MM.1S (cell line): ENCODE data around the gene RALGAPA2.

Experiments
- CTCF ChIP-seq: fragments of 300-600 bp; sonication (generic); IDR thresholded peaks from 2 replicates; pipeline ENCODE4 v1.5.1; 2016; ENCODE audit warnings: antibody characterized with exemption, low read length, mixed read lengths
- EZH2 ChIP-seq: fragments of 300-600 bp; sonication (generic); optimal IDR thresholded peaks from 2 replicates; pipeline ENCODE3; 2017; ENCODE audit warnings: low read depth, mild to moderate bottlenecking, antibody characterized with exemption, low read length, mixed read lengths

DNA sequence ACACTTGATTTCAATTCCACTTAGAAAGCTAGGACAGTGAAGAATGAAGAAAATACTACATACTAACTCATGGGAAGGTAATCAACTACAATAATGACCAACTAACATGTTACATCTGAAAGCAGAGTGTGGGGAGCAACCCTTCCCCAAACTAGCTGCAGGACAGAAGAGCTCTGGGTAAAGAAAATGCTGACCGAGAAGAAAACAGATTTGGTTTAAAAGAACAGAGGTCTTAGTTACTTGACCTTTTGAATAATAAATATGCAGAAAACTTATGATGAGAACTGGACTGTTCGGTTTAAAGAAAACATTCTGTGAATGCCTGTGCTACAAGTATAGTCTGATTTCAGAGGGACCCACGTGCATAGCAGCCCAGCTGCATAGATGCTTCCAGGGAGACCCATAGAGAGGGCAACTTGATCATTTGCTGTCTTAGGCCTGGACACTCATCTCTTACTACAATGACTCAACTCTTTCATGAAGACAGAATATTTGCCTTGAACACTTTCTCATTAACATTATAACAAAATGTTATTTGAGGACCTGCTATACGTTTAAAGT, 53.5 kb downstream of the RALGAPA2 start:
- TF ChIP-seq CTCF (no peak), EZH2 (no peak)
